ENCODE results near the gene NEURL2. TPM values are rescaled to one million over a fixed set of nuclear protein-coding genes. Genes with fewer than 3 reads are reported as not detected.

The NEURL2 gene
- total RNA-seq, 2 donors from 2014 or later: 19.7 to 78.7 TPM

GRCh38 chr20:45863543-45864470 is 27.2 kb downstream of the NEURL2 start:
- Histone ChIP-seq H3K9me3 (no peaks in the 10 kb centered on the region), H3K27ac (no peak overlapping the region), H3K36me3 (no peaks in the 10 kb centered on the region), H3K4me3 (no peak overlapping the region), H3K27me3 (replicated peaks; ENCODE audit: insufficient read depth) (no peaks in the 10 kb centered on the region), H3K4me1 (ENCODE audit: control insufficient read depth in 1 of 2, low read depth in 2 of 2) (no peaks in the 10 kb centered on the region)
- no peak for TF ChIP-seq CTCF (IDR thresholded peaks at IDR 0.05)
- no peak for DNase-seq (ENCODE audit: low spot score)
- no peak for ATAC-seq (ENCODE audit: insufficient number of reproducible peaks, low FRiP score, low read depth)

- H3K4me1 ChIP-seq (ENCODE audit: control insufficient read depth in 1 of 2, low read depth in 2 of 2): peaks cover 8 to 10% of the 10 kb centered on the region in 2 donors
- no peak overlapping the region for H3K27ac ChIP-seq
- ATAC-seq (ENCODE audit: insufficient number of reproducible peaks, low FRiP score, low read depth) (no peak), DNase-seq (ENCODE audit: low spot score) (no peak)
- H3K27me3 ChIP-seq (replicated peaks; ENCODE audit: insufficient read depth): no peaks in the 10 kb centered on the region
- H3K36me3 ChIP-seq: no peaks in the 10 kb centered on the region
- no peak overlapping the region for H3K4me3 ChIP-seq
- TF ChIP-seq CTCF (IDR thresholded peaks at IDR 0.05): no peak
- no peaks in the 10 kb centered on the region for H3K9me3 ChIP-seq
Measured at GRCh38 chr20:45861221-45862075, 29.6 kb downstream of the NEURL2 start.

DNA sequence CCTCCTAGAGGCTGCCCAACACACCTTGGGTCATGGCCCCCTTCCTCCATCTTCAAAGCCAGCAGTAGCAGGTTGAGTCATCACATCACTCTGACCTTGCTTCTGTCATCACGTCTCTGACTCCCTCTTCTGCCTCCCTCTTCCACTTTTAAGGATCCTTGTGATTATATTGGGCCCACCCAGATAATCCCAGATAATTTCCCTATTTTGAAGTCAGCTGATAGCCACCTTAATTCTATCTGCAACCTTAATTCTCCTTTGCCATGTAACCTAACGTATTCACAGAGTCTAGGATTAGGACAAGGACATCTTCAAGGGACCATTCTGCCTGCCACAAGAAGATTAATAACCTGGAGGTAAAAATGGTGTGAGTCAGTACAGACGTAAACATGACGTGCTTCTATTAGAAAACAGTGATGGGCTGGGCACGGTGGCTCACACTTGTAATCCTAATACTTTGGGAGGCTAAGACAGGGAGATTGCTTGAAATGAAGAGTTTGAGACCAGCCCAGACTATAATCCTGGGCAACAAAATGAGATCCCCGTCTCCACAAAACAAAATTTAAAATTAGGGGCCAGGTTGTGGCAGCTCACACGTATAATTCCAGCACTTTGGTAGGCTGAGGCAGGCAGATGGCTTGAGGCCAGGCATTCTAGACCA is 30.3 kb downstream of the NEURL2 start:
- no peak for TF ChIP-seq CTCF (IDR thresholded peaks at IDR 0.05)
- ATAC-seq (ENCODE audit: insufficient number of reproducible peaks, low FRiP score, low read depth) (no peak), DNase-seq (ENCODE audit: low spot score) (no peak)

DNA sequence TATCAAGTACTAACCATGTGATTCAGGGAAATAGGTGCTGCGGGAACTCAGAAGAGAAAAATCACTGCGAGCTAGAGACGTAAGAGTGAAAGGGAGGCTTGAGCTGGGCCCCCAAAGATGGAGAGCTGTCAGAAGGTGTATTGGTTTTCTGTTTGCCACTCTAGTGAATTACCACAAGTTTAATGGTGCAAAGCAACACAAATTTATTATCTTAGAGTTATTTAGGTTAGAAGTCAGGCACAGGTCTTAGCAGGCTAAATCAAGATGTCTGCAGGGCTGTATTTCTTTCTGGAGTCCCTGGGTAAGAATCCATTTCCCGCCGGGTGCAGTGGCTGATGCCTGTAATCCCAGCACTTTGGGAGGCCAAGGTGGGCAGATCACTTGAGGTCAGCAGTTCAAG is 31.1 kb downstream of the NEURL2 start:
- ATAC-seq (ENCODE audit: insufficient number of reproducible peaks, low FRiP score, low read depth): no peak
- Histone ChIP-seq H3K9me3 (no peaks in the 10 kb centered on the region), H3K27me3 (replicated peaks; ENCODE audit: insufficient read depth) (no peaks in the 10 kb centered on the region), H3K36me3 (no peaks in the 10 kb centered on the region), H3K4me1 (ENCODE audit: control insufficient read depth in 1 of 2, low read depth in 2 of 2) (peaks cover 23 to 25% of the 10 kb centered on the region in 2 donors), H3K27ac (no peak overlapping the region), H3K4me3 (no peak overlapping the region)
- TF ChIP-seq CTCF (IDR thresholded peaks at IDR 0.05): no peak
- no peak for DNase-seq (ENCODE audit: low spot score)

More for the DNA sequence above, 30.3 kb downstream of the NEURL2 start:
- Histone ChIP-seq H3K27me3 (replicated peaks; ENCODE audit: insufficient read depth) (no peaks in the 10 kb centered on the region), H3K27ac (no peak overlapping the region), H3K9me3 (no peaks in the 10 kb centered on the region), H3K36me3 (no peaks in the 10 kb centered on the region), H3K4me3 (no peak overlapping the region), H3K4me1 (ENCODE audit: control insufficient read depth in 1 of 2, low read depth in 2 of 2) (peaks cover 16 to 17% of the 10 kb centered on the region in 2 donors)

All from thoracic aorta (tissue), 2 donors.